Measurements from ENCODE around the gene ACP5. TPM values are rescaled to one million over a fixed set of nuclear protein-coding genes. Genes with fewer than 3 reads are reported as not detected.

The ACP5 gene
- total and polyA plus RNA-seq, 2 of the 4 experiments (the other 2 are of a cell fraction), result 0.54 to 1.2 TPM

- TF ChIP-seq MXI1 (IDR thresholded peaks at IDR 0.05; ENCODE audit: borderline replicate concordance, low read depth, low read length) (no peak), FOS (IDR thresholded peaks at IDR 0.05; ENCODE audit: low read depth, low read length) (peak; percentile 97), CEBPB (IDR thresholded peaks at IDR 0.05; ENCODE audit: low read depth, low read length) (no peak), RFX5 (IDR thresholded peaks at IDR 0.05; ENCODE audit: low read depth, low read length) (no peak), RAD21 (IDR thresholded peaks at IDR 0.05; ENCODE audit: low read length) (peak; percentile 19; the same call in 1 of the 2 replicates)
- TF ChIP-seq, protein P1, sequence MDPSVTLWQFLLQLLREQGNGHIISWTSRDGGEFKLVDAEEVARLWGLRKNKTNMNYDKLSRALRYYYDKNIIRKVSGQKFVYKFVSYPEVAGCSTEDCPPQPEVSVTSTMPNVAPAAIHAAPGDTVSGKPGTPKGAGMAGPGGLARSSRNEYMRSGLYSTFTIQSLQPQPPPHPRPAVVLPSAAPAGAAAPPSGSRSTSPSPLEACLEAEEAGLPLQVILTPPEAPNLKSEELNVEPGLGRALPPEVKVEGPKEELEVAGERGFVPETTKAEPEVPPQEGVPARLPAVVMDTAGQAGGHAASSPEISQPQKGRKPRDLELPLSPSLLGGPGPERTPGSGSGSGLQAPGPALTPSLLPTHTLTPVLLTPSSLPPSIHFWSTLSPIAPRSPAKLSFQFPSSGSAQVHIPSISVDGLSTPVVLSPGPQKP (IDR thresholded peaks at IDR 0.05; ENCODE audit: borderline replicate concordance, low read depth, low read length), result no peak
These were observed 41.5 kb downstream of the ACP5 start (continued) for GRCh38 chr19:11535792-11536595.

All from IMR-90 (cell line).